ENCODE data around the gene OR2D2. TPM values are rescaled to one million over a fixed set of nuclear protein-coding genes. Genes with fewer than 3 reads are reported as not detected.

OR2D2 gene
- total RNA-seq (0.24 and 0.30 TPM in 2 replicates), polyA plus RNA-seq (not detected in 2 replicates)

- no peak for TF ChIP-seq CTCF (IDR thresholded peaks at IDR 0.05; ENCODE audit: poor library complexity)
- no peak for TF ChIP-seq EZH2 (IDR thresholded peaks at IDR 0.05; ENCODE audit: borderline replicate concordance)
- no peak for TF ChIP-seq EZH2phosphoT487 (IDR thresholded peaks at IDR 0.05; ENCODE audit: low read depth, severe bottlenecking, unreplicated experiment)
- DNase-seq (ENCODE audit: low spot score), result no peak
These were observed at the start of gene OR2D2 for GRCh38 chr11:6892400-6892799. Gene OR2D2 (minus strand): TSS chr11:6892500. CDS start chr11:6892500, 0 bp downstream.

GRCh38 chr11:6941970-6942369 lies 49.7 kb upstream of the OR2D2 start:
- H3K9me2 ChIP-seq (replicated peaks; ENCODE audit: insufficient read depth), result no peaks in the 10 kb centered on the region
- no peaks in the 10 kb centered on the region for H3K27me3 ChIP-seq
- H3K27ac ChIP-seq, result no peak overlapping the region
- H3K4me1 ChIP-seq (ENCODE audit: insufficient read depth), result no peaks in the 10 kb centered on the region
- H2AFZ ChIP-seq, result no peak overlapping the region
- H3K36me3 ChIP-seq (replicated peaks; ENCODE audit: insufficient read depth, low read depth), result no peaks in the 10 kb centered on the region
- no peak overlapping the region for H3K4me2 ChIP-seq
- H4K20me1 ChIP-seq (ENCODE audit: insufficient read depth, poor library complexity, severe bottlenecking), result no peaks in the 10 kb centered on the region
- no peaks in the 10 kb centered on the region for H3K79me2 ChIP-seq
- no peak for DNase-seq (ENCODE audit: low spot score)
- TF ChIP-seq EZH2 (IDR thresholded peaks at IDR 0.05; ENCODE audit: borderline replicate concordance) (no peak), CTCF (IDR thresholded peaks at IDR 0.05; ENCODE audit: poor library complexity) (no peak), EZH2phosphoT487 (IDR thresholded peaks at IDR 0.05; ENCODE audit: low read depth, severe bottlenecking, unreplicated experiment) (no peak)
- H3K9me3 ChIP-seq (ENCODE audit: low read depth), result no peaks in the 10 kb centered on the region
- no peak overlapping the region for H3K4me3 ChIP-seq

More at GRCh38 chr11:6892400-6892799, at the start of gene OR2D2:
- H3K36me3 ChIP-seq (replicated peaks; ENCODE audit: insufficient read depth, low read depth), result no peaks in the 10 kb centered on the region
- no peaks in the 10 kb centered on the region for H3K9me2 ChIP-seq (replicated peaks; ENCODE audit: insufficient read depth)
- no peaks in the 10 kb centered on the region for H3K4me1 ChIP-seq (ENCODE audit: insufficient read depth)
- no peaks in the 10 kb centered on the region for H3K79me2 ChIP-seq
- WGBS (ENCODE audit: low lambda C conversion rate, missing lambda C conversion rate), result 81% methylated on average over 2 of the region's 2 CpGs
- no peak within 1 kb of the TSS for H3K4me3 ChIP-seq
- no peaks in the 10 kb centered on the region for H4K20me1 ChIP-seq (ENCODE audit: insufficient read depth, poor library complexity, severe bottlenecking)
- H3K27me3 ChIP-seq, result no peaks in the 10 kb centered on the region
- no peak within 1 kb of the TSS for H2AFZ ChIP-seq
- H3K9me3 ChIP-seq (ENCODE audit: low read depth), result no peaks in the 10 kb centered on the region
- no peak within 1 kb of the TSS for H3K27ac ChIP-seq
- no peak within 1 kb of the TSS for H3K4me2 ChIP-seq

- Histone ChIP-seq H3K27me3 (no peaks in the 10 kb centered on the region), H3K36me3 (replicated peaks; ENCODE audit: insufficient read depth, low read depth) (no peaks in the 10 kb centered on the region), H3K4me3 (no peak overlapping the region), H3K79me2 (no peaks in the 10 kb centered on the region), H3K9me2 (replicated peaks; ENCODE audit: insufficient read depth) (no peaks in the 10 kb centered on the region), H3K4me1 (ENCODE audit: insufficient read depth) (peaks cover 8% of the 10 kb centered on the region), H3K9me3 (ENCODE audit: low read depth) (no peaks in the 10 kb centered on the region), H3K4me2 (no peak overlapping the region), H3K27ac (no peak overlapping the region), H4K20me1 (ENCODE audit: insufficient read depth, poor library complexity, severe bottlenecking) (no peaks in the 10 kb centered on the region), H2AFZ (no peak overlapping the region)
- no peak for TF ChIP-seq EZH2phosphoT487 (IDR thresholded peaks at IDR 0.05; ENCODE audit: low read depth, severe bottlenecking, unreplicated experiment)
- no peak for TF ChIP-seq EZH2 (IDR thresholded peaks at IDR 0.05; ENCODE audit: borderline replicate concordance)
- no peak for TF ChIP-seq CTCF (IDR thresholded peaks at IDR 0.05; ENCODE audit: poor library complexity)
- 90% methylated on average over 7 of the region's 7 CpGs for WGBS (ENCODE audit: low lambda C conversion rate, missing lambda C conversion rate)
- no peak for DNase-seq (ENCODE audit: low spot score)
These were observed 39.8 kb upstream of the OR2D2 start for GRCh38 chr11:6932145-6932544.

Data from hepatocyte (in vitro differentiated cells).